ENCODE measurements around the gene ATP2C2. TPM values are rescaled to one million over a fixed set of nuclear protein-coding genes. Genes with fewer than 3 reads are reported as not detected.

Gene ATP2C2
- total and polyA plus RNA-seq, 2 experiments from 2014 or later, result 2.1 TPM

DNA sequence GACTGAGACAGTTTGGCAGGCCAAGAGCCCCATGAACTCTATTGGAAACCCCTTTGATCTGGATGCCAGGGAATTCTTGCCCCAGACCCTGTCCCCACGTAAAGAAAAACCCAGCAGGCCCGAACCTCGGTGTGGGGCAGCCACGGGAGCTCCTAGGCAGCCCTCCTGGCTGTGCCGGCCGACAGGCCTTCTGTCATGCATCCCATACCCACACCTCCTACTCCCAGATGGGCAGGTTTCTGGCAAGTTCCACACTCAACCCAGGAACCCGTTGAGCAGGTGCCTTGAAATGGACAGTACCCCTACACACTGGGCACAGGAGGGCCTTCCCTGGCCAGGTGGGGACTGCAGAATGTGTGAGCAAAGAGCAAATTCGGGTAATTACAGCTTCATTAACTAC, 23.6 kb upstream of the ATP2C2 start:
- Histone ChIP-seq H3K4me3 (no peak overlapping the region), H3K27me3 (ENCODE audit: insufficient read depth) (no peaks in the 10 kb centered on the region), H3F3A (replicated peaks; ENCODE audit: low read depth) (no peaks in the 10 kb centered on the region), H3K27ac (ENCODE audit: low read depth) (no peak overlapping the region), H3K4me2 (no peak overlapping the region), H4K20me1 (replicated peaks; ENCODE audit: insufficient read depth) (no peaks in the 10 kb centered on the region), H3K4me1 (ENCODE audit: insufficient read depth) (no peaks in the 10 kb centered on the region), H2AFZ (no peak overlapping the region), H3K36me3 (ENCODE audit: insufficient read depth) (no peaks in the 10 kb centered on the region), H3K79me2 (replicated peaks; ENCODE audit: insufficient read depth) (no peaks in the 10 kb centered on the region), H3K9me2 (ENCODE audit: insufficient read depth) (no peaks in the 10 kb centered on the region)
- ATAC-seq (no peak), DNase-seq (ENCODE audit: low spot score) (no peak)
- Mint-ChIP-seq H3K4me1 (no peaks in the 10 kb centered on the region; the same call in 2 of the 3 replicates), H3K9me3 (no peaks in the 10 kb centered on the region), H3K27ac (no peak overlapping the region), H3K4me3 (no peak overlapping the region), H3K36me3 (ENCODE audit: low read depth) (no peaks in the 10 kb centered on the region), H3K27me3 (ENCODE audit: insufficient read depth, low read depth, poor library complexity) (peaks cover 3% of the 10 kb centered on the region)
- TF ChIP-seq ZNF331 (CRISPR knock-in tag; IDR thresholded peaks at IDR 0.05; ENCODE audit: low read depth) (no peak), CREB1 (CRISPR knock-in tag; IDR thresholded peaks at IDR 0.05; ENCODE audit: low read depth) (no peak), ZNF114 (CRISPR knock-in tag; IDR thresholded peaks at IDR 0.05) (no peak), EZH2phosphoT487 (IDR thresholded peaks at IDR 0.05; ENCODE audit: unreplicated experiment) (no peak), POLR2AphosphoS5 (IDR thresholded peaks at IDR 0.05; ENCODE audit: low read depth) (no peak), EZH2 (IDR thresholded peaks at IDR 0.05; ENCODE audit: low read depth, unreplicated experiment) (no peak), NANOG (IDR thresholded peaks at IDR 0.05; ENCODE audit: borderline replicate concordance) (no peak), JUNB (IDR thresholded peaks at IDR 0.05; ENCODE audit: unreplicated experiment) (no peak), STAT1 (IDR thresholded peaks at IDR 0.05; ENCODE audit: unreplicated experiment) (no peak)
- TF ChIP-seq, protein P1, sequence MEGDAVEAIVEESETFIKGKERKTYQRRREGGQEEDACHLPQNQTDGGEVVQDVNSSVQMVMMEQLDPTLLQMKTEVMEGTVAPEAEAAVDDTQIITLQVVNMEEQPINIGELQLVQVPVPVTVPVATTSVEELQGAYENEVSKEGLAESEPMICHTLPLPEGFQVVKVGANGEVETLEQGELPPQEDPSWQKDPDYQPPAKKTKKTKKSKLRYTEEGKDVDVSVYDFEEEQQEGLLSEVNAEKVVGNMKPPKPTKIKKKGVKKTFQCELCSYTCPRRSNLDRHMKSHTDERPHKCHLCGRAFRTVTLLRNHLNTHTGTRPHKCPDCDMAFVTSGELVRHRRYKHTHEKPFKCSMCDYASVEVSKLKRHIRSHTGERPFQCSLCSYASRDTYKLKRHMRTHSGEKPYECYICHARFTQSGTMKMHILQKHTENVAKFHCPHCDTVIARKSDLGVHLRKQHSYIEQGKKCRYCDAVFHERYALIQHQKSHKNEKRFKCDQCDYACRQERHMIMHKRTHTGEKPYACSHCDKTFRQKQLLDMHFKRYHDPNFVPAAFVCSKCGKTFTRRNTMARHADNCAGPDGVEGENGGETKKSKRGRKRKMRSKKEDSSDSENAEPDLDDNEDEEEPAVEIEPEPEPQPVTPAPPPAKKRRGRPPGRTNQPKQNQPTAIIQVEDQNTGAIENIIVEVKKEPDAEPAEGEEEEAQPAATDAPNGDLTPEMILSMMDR (conservative IDR thresholded peaks at IDR 0.05; ENCODE audit: low read depth in 2 of 2), result no peak
- TF ChIP-seq, protein P2, sequence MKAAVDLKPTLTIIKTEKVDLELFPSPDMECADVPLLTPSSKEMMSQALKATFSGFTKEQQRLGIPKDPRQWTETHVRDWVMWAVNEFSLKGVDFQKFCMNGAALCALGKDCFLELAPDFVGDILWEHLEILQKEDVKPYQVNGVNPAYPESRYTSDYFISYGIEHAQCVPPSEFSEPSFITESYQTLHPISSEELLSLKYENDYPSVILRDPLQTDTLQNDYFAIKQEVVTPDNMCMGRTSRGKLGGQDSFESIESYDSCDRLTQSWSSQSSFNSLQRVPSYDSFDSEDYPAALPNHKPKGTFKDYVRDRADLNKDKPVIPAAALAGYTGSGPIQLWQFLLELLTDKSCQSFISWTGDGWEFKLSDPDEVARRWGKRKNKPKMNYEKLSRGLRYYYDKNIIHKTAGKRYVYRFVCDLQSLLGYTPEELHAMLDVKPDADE (IDR thresholded peaks at IDR 0.05), result no peak
- TF ChIP-seq, protein P3, sequence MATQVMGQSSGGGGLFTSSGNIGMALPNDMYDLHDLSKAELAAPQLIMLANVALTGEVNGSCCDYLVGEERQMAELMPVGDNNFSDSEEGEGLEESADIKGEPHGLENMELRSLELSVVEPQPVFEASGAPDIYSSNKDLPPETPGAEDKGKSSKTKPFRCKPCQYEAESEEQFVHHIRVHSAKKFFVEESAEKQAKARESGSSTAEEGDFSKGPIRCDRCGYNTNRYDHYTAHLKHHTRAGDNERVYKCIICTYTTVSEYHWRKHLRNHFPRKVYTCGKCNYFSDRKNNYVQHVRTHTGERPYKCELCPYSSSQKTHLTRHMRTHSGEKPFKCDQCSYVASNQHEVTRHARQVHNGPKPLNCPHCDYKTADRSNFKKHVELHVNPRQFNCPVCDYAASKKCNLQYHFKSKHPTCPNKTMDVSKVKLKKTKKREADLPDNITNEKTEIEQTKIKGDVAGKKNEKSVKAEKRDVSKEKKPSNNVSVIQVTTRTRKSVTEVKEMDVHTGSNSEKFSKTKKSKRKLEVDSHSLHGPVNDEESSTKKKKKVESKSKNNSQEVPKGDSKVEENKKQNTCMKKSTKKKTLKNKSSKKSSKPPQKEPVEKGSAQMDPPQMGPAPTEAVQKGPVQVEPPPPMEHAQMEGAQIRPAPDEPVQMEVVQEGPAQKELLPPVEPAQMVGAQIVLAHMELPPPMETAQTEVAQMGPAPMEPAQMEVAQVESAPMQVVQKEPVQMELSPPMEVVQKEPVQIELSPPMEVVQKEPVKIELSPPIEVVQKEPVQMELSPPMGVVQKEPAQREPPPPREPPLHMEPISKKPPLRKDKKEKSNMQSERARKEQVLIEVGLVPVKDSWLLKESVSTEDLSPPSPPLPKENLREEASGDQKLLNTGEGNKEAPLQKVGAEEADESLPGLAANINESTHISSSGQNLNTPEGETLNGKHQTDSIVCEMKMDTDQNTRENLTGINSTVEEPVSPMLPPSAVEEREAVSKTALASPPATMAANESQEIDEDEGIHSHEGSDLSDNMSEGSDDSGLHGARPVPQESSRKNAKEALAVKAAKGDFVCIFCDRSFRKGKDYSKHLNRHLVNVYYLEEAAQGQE (IDR thresholded peaks at IDR 0.05; ENCODE audit: unreplicated experiment), result no peak
- TF ChIP-seq, protein P4, sequence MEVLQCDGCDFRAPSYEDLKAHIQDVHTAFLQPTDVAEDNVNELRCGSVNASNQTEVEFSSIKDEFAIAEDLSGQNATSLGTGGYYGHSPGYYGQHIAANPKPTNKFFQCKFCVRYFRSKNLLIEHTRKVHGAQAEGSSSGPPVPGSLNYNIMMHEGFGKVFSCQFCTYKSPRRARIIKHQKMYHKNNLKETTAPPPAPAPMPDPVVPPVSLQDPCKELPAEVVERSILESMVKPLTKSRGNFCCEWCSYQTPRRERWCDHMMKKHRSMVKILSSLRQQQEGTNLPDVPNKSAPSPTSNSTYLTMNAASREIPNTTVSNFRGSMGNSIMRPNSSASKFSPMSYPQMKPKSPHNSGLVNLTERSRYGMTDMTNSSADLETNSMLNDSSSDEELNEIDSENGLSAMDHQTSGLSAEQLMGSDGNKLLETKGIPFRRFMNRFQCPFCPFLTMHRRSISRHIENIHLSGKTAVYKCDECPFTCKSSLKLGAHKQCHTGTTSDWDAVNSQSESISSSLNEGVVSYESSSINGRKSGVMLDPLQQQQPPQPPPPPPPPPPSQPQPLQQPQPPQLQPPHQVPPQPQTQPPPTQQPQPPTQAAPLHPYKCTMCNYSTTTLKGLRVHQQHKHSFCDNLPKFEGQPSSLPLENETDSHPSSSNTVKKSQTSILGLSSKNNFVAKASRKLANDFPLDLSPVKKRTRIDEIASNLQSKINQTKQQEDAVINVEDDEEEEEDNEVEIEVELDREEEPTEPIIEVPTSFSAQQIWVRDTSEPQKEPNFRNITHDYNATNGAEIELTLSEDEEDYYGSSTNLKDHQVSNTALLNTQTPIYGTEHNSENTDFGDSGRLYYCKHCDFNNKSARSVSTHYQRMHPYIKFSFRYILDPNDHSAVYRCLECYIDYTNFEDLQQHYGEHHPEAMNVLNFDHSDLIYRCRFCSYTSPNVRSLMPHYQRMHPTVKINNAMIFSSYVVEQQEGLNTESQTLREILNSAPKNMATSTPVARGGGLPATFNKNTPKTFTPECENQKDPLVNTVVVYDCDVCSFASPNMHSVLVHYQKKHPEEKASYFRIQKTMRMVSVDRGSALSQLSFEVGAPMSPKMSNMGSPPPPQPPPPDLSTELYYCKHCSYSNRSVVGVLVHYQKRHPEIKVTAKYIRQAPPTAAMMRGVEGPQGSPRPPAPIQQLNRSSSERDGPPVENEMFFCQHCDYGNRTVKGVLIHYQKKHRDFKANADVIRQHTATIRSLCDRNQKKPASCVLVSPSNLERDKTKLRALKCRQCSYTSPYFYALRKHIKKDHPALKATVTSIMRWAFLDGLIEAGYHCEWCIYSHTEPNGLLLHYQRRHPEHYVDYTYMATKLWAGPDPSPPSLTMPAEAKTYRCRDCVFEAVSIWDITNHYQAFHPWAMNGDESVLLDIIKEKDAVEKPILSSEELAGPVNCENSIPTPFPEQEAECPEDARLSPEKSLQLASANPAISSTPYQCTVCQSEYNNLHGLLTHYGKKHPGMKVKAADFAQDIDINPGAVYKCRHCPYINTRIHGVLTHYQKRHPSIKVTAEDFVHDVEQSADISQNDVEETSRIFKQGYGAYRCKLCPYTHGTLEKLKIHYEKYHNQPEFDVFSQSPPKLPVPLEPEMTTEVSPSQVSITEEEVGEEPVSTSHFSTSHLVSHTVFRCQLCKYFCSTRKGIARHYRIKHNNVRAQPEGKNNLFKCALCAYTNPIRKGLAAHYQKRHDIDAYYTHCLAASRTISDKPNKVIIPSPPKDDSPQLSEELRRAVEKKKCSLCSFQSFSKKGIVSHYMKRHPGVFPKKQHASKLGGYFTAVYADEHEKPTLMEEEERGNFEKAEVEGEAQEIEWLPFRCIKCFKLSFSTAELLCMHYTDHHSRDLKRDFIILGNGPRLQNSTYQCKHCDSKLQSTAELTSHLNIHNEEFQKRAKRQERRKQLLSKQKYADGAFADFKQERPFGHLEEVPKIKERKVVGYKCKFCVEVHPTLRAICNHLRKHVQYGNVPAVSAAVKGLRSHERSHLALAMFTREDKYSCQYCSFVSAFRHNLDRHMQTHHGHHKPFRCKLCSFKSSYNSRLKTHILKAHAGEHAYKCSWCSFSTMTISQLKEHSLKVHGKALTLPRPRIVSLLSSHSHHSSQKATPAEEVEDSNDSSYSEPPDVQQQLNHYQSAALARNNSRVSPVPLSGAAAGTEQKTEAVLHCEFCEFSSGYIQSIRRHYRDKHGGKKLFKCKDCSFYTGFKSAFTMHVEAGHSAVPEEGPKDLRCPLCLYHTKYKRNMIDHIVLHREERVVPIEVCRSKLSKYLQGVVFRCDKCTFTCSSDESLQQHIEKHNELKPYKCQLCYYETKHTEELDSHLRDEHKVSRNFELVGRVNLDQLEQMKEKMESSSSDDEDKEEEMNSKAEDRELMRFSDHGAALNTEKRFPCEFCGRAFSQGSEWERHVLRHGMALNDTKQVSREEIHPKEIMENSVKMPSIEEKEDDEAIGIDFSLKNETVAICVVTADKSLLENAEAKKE (CRISPR knock-in tag; IDR thresholded peaks at IDR 0.05), result no peak
